Measurements from ENCODE around the gene ATN1. TPM values are rescaled to one million over a fixed set of nuclear protein-coding genes. Genes with fewer than 3 reads are reported as not detected.

Gene ATN1
- total RNA-seq, 4 donors from 2014 or later, result 41.3 to 136 (median 71.6) TPM

- no peak for TF ChIP-seq CTCF (IDR thresholded peaks at IDR 0.05; ENCODE audit: low read depth)
These were observed 14.5 kb downstream of the ATN1 start for GRCh38 chr12:6942331-6942665.

GRCh38 chr12:6943389-6943721 lies 15.6 kb downstream of the ATN1 start:
- no peak for TF ChIP-seq CTCF (IDR thresholded peaks at IDR 0.05; ENCODE audit: low read depth)

- TF ChIP-seq CTCF (IDR thresholded peaks at IDR 0.05; ENCODE audit: low read depth), result no peak
These were observed 16.1 kb downstream of the ATN1 start, which contains the start of the genes C12orf57 and RNU7-1 for GRCh38 chr12:6943722-6944380. TSS of gene C12orf57 (plus strand) at chr12:6944022. CDS start at chr12:6944122, 100 bp downstream. TSS of gene RNU7-1 (plus strand) at chr12:6943816.

GRCh38 chr12:6944381-6945186 lies 16.8 kb downstream of the ATN1 start:
- TF ChIP-seq CTCF (IDR thresholded peaks at IDR 0.05; ENCODE audit: low read depth), result no peak

GRCh38 chr12:6945613-6946012 lies 17.9 kb downstream of the ATN1 start:
- TF ChIP-seq CTCF (IDR thresholded peaks at IDR 0.05; ENCODE audit: low read depth), result no peak

- no peak for TF ChIP-seq CTCF (IDR thresholded peaks at IDR 0.05; ENCODE audit: low read depth)
These were observed 18.5 kb downstream of the ATN1 start for GRCh38 chr12:6946033-6946919.

Data from subcutaneous adipose tissue (tissue), 4 donors.